ENCODE measurements around the gene MANF.

Gene MANF

GRCh38 chr3:51343918-51344687, 41.0 kb upstream of the MANF start:
- no peak for DNase-seq (ENCODE audit: low spot score)
- in situ Hi-C loops (cut with MboI; ENCODE audit: low sequenced_read_pairs, unreplicated experiment) = no loop called here
- no peak for TF ChIP-seq CTCF (IDR thresholded peaks at IDR 0.05; ENCODE audit: borderline replicate concordance, control extremely low read depth, extremely low read depth, insufficient read depth, missing control alignments)

GRCh38 chr3:51350751-51351150, 34.3 kb upstream of the MANF start:
- no peak for TF ChIP-seq CTCF (IDR thresholded peaks at IDR 0.05; ENCODE audit: borderline replicate concordance, control extremely low read depth, extremely low read depth, insufficient read depth, missing control alignments)
- in situ Hi-C loops (cut with MboI; ENCODE audit: low sequenced_read_pairs, unreplicated experiment) = loop anchor here (25.0 kb wide), 1 partner anchor 388 kb away; no protein-coding TSS in a partner anchor
- DNase-seq (ENCODE audit: low spot score) = no peak

- DNase-seq (ENCODE audit: low spot score) = no peak
- no peak for TF ChIP-seq CTCF (IDR thresholded peaks at IDR 0.05; ENCODE audit: borderline replicate concordance, control extremely low read depth, extremely low read depth, insufficient read depth, missing control alignments)
- in situ Hi-C loops (cut with MboI; ENCODE audit: low sequenced_read_pairs, unreplicated experiment) = loop anchor here (25.0 kb wide), 1 partner anchor 391 kb away; no protein-coding TSS in a partner anchor
Measured at GRCh38 chr3:51353131-51353530, 32.0 kb upstream of the MANF start.

GRCh38 chr3:51353691-51354090, 31.4 kb upstream of the MANF start:
- no peak for TF ChIP-seq CTCF (IDR thresholded peaks at IDR 0.05; ENCODE audit: borderline replicate concordance, control extremely low read depth, extremely low read depth, insufficient read depth, missing control alignments)
- DNase-seq (ENCODE audit: low spot score) = no peak
- in situ Hi-C loops (cut with MboI; ENCODE audit: low sequenced_read_pairs, unreplicated experiment) = loop anchor here (25.0 kb wide), 1 partner anchor 391 kb away; no protein-coding TSS in a partner anchor

- DNase-seq (ENCODE audit: low spot score) = no peak
- in situ Hi-C loops (cut with MboI; ENCODE audit: low sequenced_read_pairs, unreplicated experiment) = loop anchor here (25.0 kb wide), 1 partner anchor 392 kb away; no protein-coding TSS in a partner anchor
- TF ChIP-seq CTCF (IDR thresholded peaks at IDR 0.05; ENCODE audit: borderline replicate concordance, control extremely low read depth, extremely low read depth, insufficient read depth, missing control alignments) = no peak
Measured at GRCh38 chr3:51354172-51354571, 30.9 kb upstream of the MANF start.

- TF ChIP-seq CTCF (IDR thresholded peaks at IDR 0.05; ENCODE audit: borderline replicate concordance, control extremely low read depth, extremely low read depth, insufficient read depth, missing control alignments) = no peak
- no peak for DNase-seq (ENCODE audit: low spot score)
- in situ Hi-C loops (cut with MboI; ENCODE audit: low sequenced_read_pairs, unreplicated experiment) = loop anchor here (25.0 kb wide), 1 partner anchor 393 kb away; no protein-coding TSS in a partner anchor
Measured at GRCh38 chr3:51354731-51355615, 30.1 kb upstream of the MANF start.

Data from GM13976 (cell line).